H4 (cell line): ENCODE measurements around the gene CDH13. TPM values are rescaled to one million over a fixed set of nuclear protein-coding genes. Genes with fewer than 3 reads are reported as not detected.
A peak's percentile ranks its signal among the peaks of the same experiment; 100 is the strongest.

Experiments used
- DNase-seq: peaks from one replicate; pipeline ENCODE4 v3.0.0-alpha.2; 2015; ENCODE audit warnings: low spot score
- total RNA-seq: library from RNA; depleted of rRNA; stranded (reverse); fragments of >200 nt; shearing (Covaris generic); gene quantifications from 2 replicates; pipeline ENCODE4 v1.2.3, GENCODE V29; 2014

Gene CDH13
- total RNA-seq, 1 experiment from 2014 or later = not detected

GRCh38 chr16:82943371-82943770 is 316.6 kb downstream of the CDH13 start:
- DNase-seq = no peak

GRCh38 chr16:82945420-82946101 is 318.8 kb downstream of the CDH13 start:
- DNase-seq = no peak

GRCh38 chr16:82947698-82948097 is 320.9 kb downstream of the CDH13 start:
- no peak for DNase-seq

- no peak for DNase-seq
Measured at GRCh38 chr16:82949016-82949415, 322.2 kb downstream of the CDH13 start.

- no peak for DNase-seq
Measured at GRCh38 chr16:82953517-82953916, 326.7 kb downstream of the CDH13 start.

GRCh38 chr16:82954224-82954929 is 327.6 kb downstream of the CDH13 start:
- peak; percentile 16 for DNase-seq

- DNase-seq = no peak
Measured at GRCh38 chr16:82955741-82956348, 329.1 kb downstream of the CDH13 start.

- DNase-seq = no peak
Measured at GRCh38 chr16:82957212-82957611, 330.4 kb downstream of the CDH13 start.

GRCh38 chr16:82960918-82961317 is 334.1 kb downstream of the CDH13 start:
- no peak for DNase-seq

GRCh38 chr16:82963653-82964052 is 336.9 kb downstream of the CDH13 start:
- DNase-seq = no peak

- no peak for DNase-seq
Measured at GRCh38 chr16:82965808-82966207, 339.0 kb downstream of the CDH13 start.

GRCh38 chr16:82967424-82967823 is 340.7 kb downstream of the CDH13 start:
- no peak for DNase-seq

GRCh38 chr16:82971126-82971525 is 344.4 kb downstream of the CDH13 start:
- DNase-seq = no peak

GRCh38 chr16:82972331-82972919 is 345.7 kb downstream of the CDH13 start:
- DNase-seq = no peak

- DNase-seq = no peak
Measured at GRCh38 chr16:82979406-82980111, 352.8 kb downstream of the CDH13 start.

- no peak for DNase-seq
Measured at GRCh38 chr16:82980810-82981209, 354.0 kb downstream of the CDH13 start.

GRCh38 chr16:82987767-82988166 is 361.0 kb downstream of the CDH13 start:
- DNase-seq = no peak

GRCh38 chr16:82990155-82990554 is 363.4 kb downstream of the CDH13 start:
- no peak for DNase-seq

GRCh38 chr16:82991410-82991809 is 364.6 kb downstream of the CDH13 start:
- no peak for DNase-seq

- DNase-seq = no peak
Measured at GRCh38 chr16:82991966-82992675, 365.4 kb downstream of the CDH13 start.

GRCh38 chr16:82992786-82993185 is 366.0 kb downstream of the CDH13 start:
- no peak for DNase-seq
